ENCODE data around the gene CD247. TPM values are rescaled to one million over a fixed set of nuclear protein-coding genes. Genes with fewer than 3 reads are reported as not detected.

Gene CD247
- total RNA-seq, 1 donor from 2014 or later: 8.9 TPM

DNA sequence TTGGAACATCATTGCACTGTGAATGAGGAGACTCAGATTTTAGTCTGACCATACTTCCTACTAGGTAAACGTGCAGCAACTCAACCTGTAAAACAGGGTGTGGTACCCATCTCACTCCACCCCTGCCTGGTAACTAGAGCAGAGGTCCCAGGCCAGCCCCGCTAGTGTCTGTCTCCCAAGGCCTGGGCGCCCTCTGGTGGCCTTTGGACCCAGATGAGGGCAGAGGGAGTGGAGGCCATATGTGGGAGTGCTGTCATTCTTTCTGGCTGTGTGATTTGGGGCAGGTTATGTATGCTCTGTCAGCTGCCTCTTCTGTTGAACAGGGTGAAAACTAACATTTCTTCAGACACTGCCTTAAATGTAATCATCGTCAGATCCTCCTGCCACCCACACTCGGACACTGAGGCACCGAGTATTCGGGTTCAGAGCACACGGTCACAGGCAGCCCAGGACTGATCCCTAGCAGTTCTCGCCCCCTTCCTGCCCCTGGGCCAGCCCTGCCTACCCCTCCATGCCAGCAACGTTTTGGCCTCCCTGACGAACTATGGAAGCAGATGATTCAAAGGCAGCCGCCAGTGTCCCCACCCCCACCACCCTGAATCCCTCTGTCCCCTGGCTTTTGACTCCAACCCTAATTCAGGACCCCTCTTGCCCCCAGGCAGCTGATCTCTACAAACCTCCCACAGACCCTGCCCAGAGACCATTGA, 76.0 kb downstream of the CD247 start:
- Histone ChIP-seq H3K27ac (no peak overlapping the region), H3K36me3 (no peaks in the 10 kb centered on the region), H3K4me1 (peaks cover 16% of the 10 kb centered on the region), H3K27me3 (peaks cover 8% of the 10 kb centered on the region), H3K9me3 (no peaks in the 10 kb centered on the region), H3K4me3 (no peak overlapping the region)
- intact Hi-C loops (cut with DNase I): loop anchor here (10.0 kb wide), 1 partner anchor 377 kb away; no protein-coding TSS in a partner anchor
- DNase-seq (peak; percentile 93), ATAC-seq (peak; percentile 96)
- TF ChIP-seq CTCF (IDR thresholded peaks at IDR 0.05): peak; percentile 92

DNA sequence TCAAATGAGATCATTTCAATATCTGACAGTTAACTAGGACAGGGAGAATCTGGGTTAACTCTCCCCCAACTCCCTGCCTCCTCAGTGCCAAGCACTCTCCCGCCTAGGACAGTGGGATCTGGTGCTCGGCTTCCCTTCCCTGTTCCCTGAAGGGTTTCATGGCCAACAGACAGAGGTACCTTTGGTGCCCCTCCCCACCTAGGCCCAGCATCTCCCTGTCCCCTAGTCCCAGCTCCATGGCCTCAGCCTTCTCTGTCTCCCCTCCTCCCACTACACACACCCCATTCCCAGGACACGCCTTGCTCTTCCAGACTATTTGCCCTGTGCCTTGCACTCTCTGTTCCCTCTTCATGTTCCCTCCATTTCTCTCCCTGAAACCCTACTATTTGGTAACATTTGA, 77.1 kb downstream of the CD247 start:
- no peaks in the 10 kb centered on the region for H3K36me3 ChIP-seq
- TF ChIP-seq CTCF (IDR thresholded peaks at IDR 0.05): no peak
- H3K27ac ChIP-seq: no peak overlapping the region
- intact Hi-C loops (cut with DNase I): loop anchor here (10.0 kb wide), 1 partner anchor 376 kb away; no protein-coding TSS in a partner anchor
- peaks cover 8% of the 10 kb centered on the region for H3K27me3 ChIP-seq
- H3K4me1 ChIP-seq: peaks cover 14% of the 10 kb centered on the region
- no peaks in the 10 kb centered on the region for H3K9me3 ChIP-seq
- no peak overlapping the region for H3K4me3 ChIP-seq
- ATAC-seq (no peak), DNase-seq (no peak)

- no peaks in the 10 kb centered on the region for H3K36me3 ChIP-seq
- peaks cover 8% of the 10 kb centered on the region for H3K27me3 ChIP-seq
- no peaks in the 10 kb centered on the region for H3K9me3 ChIP-seq
- H3K4me3 ChIP-seq: no peak overlapping the region
- peaks cover 14% of the 10 kb centered on the region for H3K4me1 ChIP-seq
- intact Hi-C loops (cut with DNase I): loop anchor here (10.0 kb wide), 1 partner anchor 376 kb away; no protein-coding TSS in a partner anchor
- ATAC-seq: no peak
- H3K27ac ChIP-seq: no peak overlapping the region
- DNase-seq: no peak
- TF ChIP-seq CTCF (IDR thresholded peaks at IDR 0.05): no peak
Measured at GRCh38 chr1:167440776-167441175, 77.6 kb downstream of the CD247 start.

DNA sequence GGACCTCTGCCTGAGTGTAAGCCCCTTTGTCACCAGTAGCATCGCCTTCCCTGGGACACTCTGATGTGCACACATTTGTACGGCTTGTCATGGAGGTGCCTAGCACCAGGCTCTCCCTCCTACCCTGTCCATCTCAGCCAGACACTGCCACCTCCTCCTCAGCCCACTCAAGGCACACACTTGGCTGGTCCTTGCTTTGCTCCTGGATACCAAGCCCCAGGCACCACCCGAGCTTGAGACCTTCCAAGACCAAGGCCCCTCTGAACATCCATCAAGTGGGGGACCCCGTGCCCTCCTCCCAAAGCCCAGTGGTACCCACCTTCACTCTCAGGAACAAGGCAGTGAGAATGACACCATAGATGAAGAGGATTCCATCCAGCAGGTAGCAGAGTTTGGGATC, 78.0 kb downstream of the CD247 start:
- no peaks in the 10 kb centered on the region for H3K9me3 ChIP-seq
- peaks cover 14% of the 10 kb centered on the region for H3K4me1 ChIP-seq
- ATAC-seq (no peak), DNase-seq (no peak)
- H3K4me3 ChIP-seq: no peak overlapping the region
- peaks cover 8% of the 10 kb centered on the region for H3K27me3 ChIP-seq
- intact Hi-C loops (cut with DNase I): loop anchor here (10.0 kb wide), 1 partner anchor 376 kb away; no protein-coding TSS in a partner anchor
- no peak overlapping the region for H3K27ac ChIP-seq
- H3K36me3 ChIP-seq: no peaks in the 10 kb centered on the region
- TF ChIP-seq CTCF (IDR thresholded peaks at IDR 0.05): no peak

- DNase-seq (no peak), ATAC-seq (peak; percentile 31)
- H3K27ac ChIP-seq: no peak overlapping the region
- intact Hi-C loops (cut with DNase I): no loop called here
- no peaks in the 10 kb centered on the region for H3K36me3 ChIP-seq
- H3K9me3 ChIP-seq: no peaks in the 10 kb centered on the region
- peak; percentile 8 for TF ChIP-seq CTCF (IDR thresholded peaks at IDR 0.05)
- H3K4me1 ChIP-seq: peaks cover 14% of the 10 kb centered on the region
- H3K27me3 ChIP-seq: peaks cover 8% of the 10 kb centered on the region
- peak overlapping the region; percentile 43 for H3K4me3 ChIP-seq
Measured at GRCh38 chr1:167439301-167439988, 78.9 kb downstream of the CD247 start.
